GM23248 (cell line): Measurements from ENCODE around the gene CACNG4.

ENCODE experiments used
- EZH2 ChIP-seq: fragments of 200-600 bp; sonication (generic); IDR thresholded peaks from 2 replicates; pipeline ENCODE4 v1.6.1; 2018; ENCODE audit warnings: antibody characterized with exemption, mild to moderate bottlenecking; ENCODE audit not compliant: insufficient read depth, poor library complexity, severe bottlenecking
- EZH2phosphoT487 ChIP-seq: fragments of 200-600 bp; sonication (generic); IDR thresholded peaks from 2 replicates; pipeline ENCODE4 v1.6.1; 2018; ENCODE audit warnings: antibody characterized with exemption, moderate library complexity, mild to moderate bottlenecking, low read depth; ENCODE audit not compliant: insufficient read depth

- no peak for TF ChIP-seq EZH2phosphoT487
- TF ChIP-seq EZH2, result no peak
These were observed 89.0 kb downstream of the CACNG4 start for GRCh38 chr17:67053438-67054000.
